SK-N-SH (cell line): ENCODE data around the gene SFN. TPM values are rescaled to one million over a fixed set of nuclear protein-coding genes. Genes with fewer than 3 reads are reported as not detected.

Source experiments
- CTCF ChIA-PET: fragments of 300-600, 350-600 bp; formaldehyde crosslinking; extraction: SDS; loops from one replicate; lab custom pipeline; 2021; lab: Yijun Ruan, JAX
- POLR2A ChIA-PET: fragments of 350-600 bp; sonication (Branson Sonifier 250); formaldehyde crosslinking; extraction: SDS; loops from one replicate; lab custom pipeline; 2020; ENCODE audit warnings: antibody characterized with exemption, inconsistent platforms; lab: Yijun Ruan, JAX
- DNase-seq: peaks from one replicate; pipeline ENCODE4 v3.0.0; 2012
- H2AFZ ChIP-seq: fragments of 200-600 bp; sonication (generic); 2 replicates; pipeline ENCODE4 v1.8.1; 2016; ENCODE audit warnings: antibody characterized with exemption, mild to moderate bottlenecking, low read depth
- H3F3A ChIP-seq: fragments of 200-600 bp; sonication (generic); replicated peaks from 2 replicates; pipeline ENCODE3; 2016; ENCODE audit warnings: antibody characterized with exemption, mild to moderate bottlenecking; ENCODE audit not compliant: insufficient read depth
- H3K27ac ChIP-seq, 2 experiments: fragments of 200-500 bp in 1 of 2; fragments of 200-600 bp in 1 of 2; sonication (Bioruptor generic) in 1 of 2; sonication (generic), shearing (Covaris generic) in 1 of 2; 2 replicates each; pipeline versions ENCODE4 v1.5.1 to v1.6.1; 2014 to 2016; ENCODE audit warnings: low read depth in 2 of 2, inconsistent platforms in 1 of 2, low read length in 1 of 2, mild to moderate bottlenecking in 1 of 2, mixed read lengths in 1 of 2
- H3K27me3 ChIP-seq: fragments of 200-600 bp; sonication (generic), shearing (Covaris generic); 2 replicates; pipeline ENCODE4 v1.6.1; 2016; ENCODE audit warnings: mixed run types; ENCODE audit not compliant: insufficient read depth
- H3K36me3 ChIP-seq, 2 experiments: fragments of 200-500 bp in 1 of 2; fragments of 200-600 bp in 1 of 2; sonication (Bioruptor generic) in 1 of 2; sonication (generic) in 1 of 2; replicated peaks in 1 of 2; 2 replicates each; pipeline versions ENCODE3 to v1.5.1; 2014 to 2016; ENCODE audit warnings: low read length in 1 of 2, mild to moderate bottlenecking in 1 of 2; ENCODE audit not compliant: insufficient read depth in 2 of 2, control insufficient read depth in 1 of 2
- H3K4me1 ChIP-seq, 2 experiments: fragments of 200-500 bp in 1 of 2; fragments of 200-600 bp in 1 of 2; sonication (Bioruptor generic) in 1 of 2; sonication (generic), shearing (Covaris generic) in 1 of 2; 2 replicates each; pipeline versions ENCODE4 v1.5.1 to v1.6.1; 2014 to 2016; ENCODE audit warnings: low read depth in 1 of 2, low read length in 1 of 2, mixed run types in 1 of 2; ENCODE audit not compliant: insufficient read depth in 2 of 2, control insufficient read depth in 1 of 2
- H3K4me2 ChIP-seq: fragments of 200-600 bp; sonication (generic), shearing (Covaris generic); 2 replicates; pipeline ENCODE4 v1.6.1; 2017; ENCODE audit warnings: mixed run types
- H3K4me3 ChIP-seq, 2 experiments: fragments of 200-500 bp in 1 of 2; fragments of 200-600 bp in 1 of 2; sonication (Bioruptor generic) in 1 of 2; sonication (generic), shearing (Covaris generic) in 1 of 2; 2 replicates each; pipeline versions ENCODE4 v1.5.1 to v1.8.1; 2014 to 2016; ENCODE audit warnings: low read depth in 2 of 2, inconsistent platforms in 1 of 2, low read length in 1 of 2, mild to moderate bottlenecking in 1 of 2, mixed read lengths in 1 of 2, moderate library complexity in 1 of 2
- H3K79me2 ChIP-seq: fragments of 200-600 bp; sonication (generic); 2 replicates; pipeline ENCODE4 v1.8.1; 2017; ENCODE audit warnings: mild to moderate bottlenecking; ENCODE audit not compliant: insufficient read depth
- H3K9ac ChIP-seq: fragments of 200-600 bp; sonication (generic); 2 replicates; pipeline ENCODE4 v1.6.1; 2017; ENCODE audit warnings: mixed run types
- H3K9me2 ChIP-seq: fragments of 200-600 bp; sonication (generic); 2 replicates; pipeline ENCODE4 v1.6.1; 2017; ENCODE audit warnings: mixed run types
- H3K9me3 ChIP-seq: fragments of 200-600 bp; sonication (generic); 2 replicates; pipeline ENCODE4 v1.6.1; 2017; ENCODE audit warnings: mixed run types, mild to moderate bottlenecking, moderate library complexity
- H4K20me1 ChIP-seq: fragments of 200-600 bp; sonication (generic); 2 replicates; pipeline ENCODE4 v1.6.1; 2017; ENCODE audit warnings: mild to moderate bottlenecking, mixed run types; ENCODE audit not compliant: insufficient read depth
- FOXM1 ChIP-seq: IDR thresholded peaks from 2 replicates; pipeline ENCODE4 v1.4.0; 2012; ENCODE audit warnings: low read depth, mild to moderate bottlenecking
- GABPA ChIP-seq: IDR thresholded peaks from 2 replicates; pipeline ENCODE4 v1.4.0; 2012; ENCODE audit warnings: low read depth, mild to moderate bottlenecking
- GATA2 ChIP-seq: sonication (generic); formaldehyde crosslinking; IDR thresholded peaks from 2 replicates; pipeline ENCODE4 v1.5.0; 2020; ENCODE audit warnings: mild to moderate bottlenecking, missing genetic modification reagents
- JUND ChIP-seq: IDR thresholded peaks from 2 replicates; pipeline ENCODE4 v1.4.0; 2012
- RFX5 ChIP-seq: IDR thresholded peaks from 2 replicates; pipeline ENCODE4 v1.6.1; 2012; ENCODE audit warnings: mild to moderate bottlenecking, improper control_type of control experiment, low read length
- TCF12 ChIP-seq: IDR thresholded peaks from 2 replicates; pipeline ENCODE4 v1.4.0; 2012
- TEAD4 ChIP-seq: IDR thresholded peaks from 2 replicates; pipeline ENCODE4 v1.4.0; 2012; ENCODE audit warnings: mild to moderate bottlenecking, borderline replicate concordance; ENCODE audit not compliant: insufficient read depth
- WGBS: methylation state at CpG from one replicate; pipeline ENCODE4 v1.1.6; 2017; ENCODE audit warnings: low lambda C conversion rate; 5-methylcytosine and 5-hydroxymethylcytosine counted together
- polyA plus RNA-seq, 3 experiments: library from polyadenylated mRNA; depleted of rRNA; stranded (reverse); fragments of >200 nt; gene quantifications; 2 replicates each; pipeline ENCODE4 v1.2.3, GENCODE V29; 2012
- TF ChIP-seq, protein P1 (sequence below): IDR thresholded peaks from 2 replicates; pipeline ENCODE4 v1.4.0; 2012; ENCODE audit warnings: low read depth, borderline replicate concordance
- TF ChIP-seq, protein P2 (sequence below): IDR thresholded peaks from 2 replicates; pipeline ENCODE4 v1.4.0; 2012; ENCODE audit warnings: low read depth, borderline replicate concordance
- TF ChIP-seq, protein P3 (sequence below): fragments of 150-350 bp; IDR thresholded peaks from 2 replicates; pipeline ENCODE4 v1.6.1; 2017; ENCODE audit warnings: antibody characterized with exemption, low read length, low read depth, borderline replicate concordance
- TF ChIP-seq, protein P4 (sequence below): IDR thresholded peaks from 2 replicates; pipeline ENCODE4 v1.4.0; 2012; ENCODE audit warnings: low read depth
- TF ChIP-seq, protein P5 (sequence below): fragments of 150-350 bp; IDR thresholded peaks from 2 replicates; pipeline ENCODE4 v1.6.1; 2016; ENCODE audit warnings: mild to moderate bottlenecking, low read depth, low read length
- TF ChIP-seq, protein P6 (sequence below): fragments of 200-600 bp; sonication (generic); IDR thresholded peaks from 2 replicates; pipeline ENCODE4 v1.6.1; 2017; ENCODE audit warnings: antibody characterized with exemption, mild to moderate bottlenecking, moderate library complexity

SFN gene
- polyA plus RNA-seq, 1 of the 3 experiments (the other 2 are of a cell fraction) = 0.18 TPM

DNA sequence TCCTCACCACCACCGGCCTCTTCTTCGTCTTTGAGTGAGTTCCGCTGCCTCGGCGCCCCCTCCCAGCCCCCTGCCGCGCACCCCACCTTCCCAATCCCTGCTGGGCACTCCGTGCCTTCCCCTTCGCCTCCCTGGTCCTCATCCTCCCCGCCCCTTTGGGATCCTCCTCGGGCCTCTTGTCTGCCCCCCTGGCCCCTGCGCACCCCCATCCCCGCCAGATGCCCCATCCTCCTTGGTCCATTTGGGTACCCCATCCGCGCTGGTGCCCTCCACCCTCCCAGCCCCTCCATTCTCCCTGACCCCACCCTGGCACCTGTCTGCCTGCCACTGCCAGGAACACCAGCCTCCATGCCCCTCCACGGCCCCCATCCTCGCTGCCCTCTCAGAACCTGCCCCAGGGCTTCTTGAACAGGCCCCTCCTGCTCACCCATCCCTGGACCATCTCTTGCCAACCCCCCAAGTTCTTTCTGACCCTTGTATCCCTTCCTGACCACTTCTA, 35.8 kb upstream of the SFN start:
- peak overlapping the region; percentile 95 for H3K4me2 ChIP-seq
- TF ChIP-seq RFX5 = no peak
- TF ChIP-seq, protein P1, sequence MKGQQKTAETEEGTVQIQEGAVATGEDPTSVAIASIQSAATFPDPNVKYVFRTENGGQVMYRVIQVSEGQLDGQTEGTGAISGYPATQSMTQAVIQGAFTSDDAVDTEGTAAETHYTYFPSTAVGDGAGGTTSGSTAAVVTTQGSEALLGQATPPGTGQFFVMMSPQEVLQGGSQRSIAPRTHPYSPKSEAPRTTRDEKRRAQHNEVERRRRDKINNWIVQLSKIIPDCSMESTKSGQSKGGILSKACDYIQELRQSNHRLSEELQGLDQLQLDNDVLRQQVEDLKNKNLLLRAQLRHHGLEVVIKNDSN = no peak
- no peak for TF ChIP-seq FOXM1
- TF ChIP-seq, protein P2, sequence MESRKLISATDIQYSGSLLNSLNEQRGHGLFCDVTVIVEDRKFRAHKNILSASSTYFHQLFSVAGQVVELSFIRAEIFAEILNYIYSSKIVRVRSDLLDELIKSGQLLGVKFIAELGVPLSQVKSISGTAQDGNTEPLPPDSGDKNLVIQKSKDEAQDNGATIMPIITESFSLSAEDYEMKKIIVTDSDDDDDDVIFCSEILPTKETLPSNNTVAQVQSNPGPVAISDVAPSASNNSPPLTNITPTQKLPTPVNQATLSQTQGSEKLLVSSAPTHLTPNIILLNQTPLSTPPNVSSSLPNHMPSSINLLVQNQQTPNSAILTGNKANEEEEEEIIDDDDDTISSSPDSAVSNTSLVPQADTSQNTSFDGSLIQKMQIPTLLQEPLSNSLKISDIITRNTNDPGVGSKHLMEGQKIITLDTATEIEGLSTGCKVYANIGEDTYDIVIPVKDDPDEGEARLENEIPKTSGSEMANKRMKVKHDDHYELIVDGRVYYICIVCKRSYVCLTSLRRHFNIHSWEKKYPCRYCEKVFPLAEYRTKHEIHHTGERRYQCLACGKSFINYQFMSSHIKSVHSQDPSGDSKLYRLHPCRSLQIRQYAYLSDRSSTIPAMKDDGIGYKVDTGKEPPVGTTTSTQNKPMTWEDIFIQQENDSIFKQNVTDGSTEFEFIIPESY = no peak
- TF ChIP-seq, protein P3, sequence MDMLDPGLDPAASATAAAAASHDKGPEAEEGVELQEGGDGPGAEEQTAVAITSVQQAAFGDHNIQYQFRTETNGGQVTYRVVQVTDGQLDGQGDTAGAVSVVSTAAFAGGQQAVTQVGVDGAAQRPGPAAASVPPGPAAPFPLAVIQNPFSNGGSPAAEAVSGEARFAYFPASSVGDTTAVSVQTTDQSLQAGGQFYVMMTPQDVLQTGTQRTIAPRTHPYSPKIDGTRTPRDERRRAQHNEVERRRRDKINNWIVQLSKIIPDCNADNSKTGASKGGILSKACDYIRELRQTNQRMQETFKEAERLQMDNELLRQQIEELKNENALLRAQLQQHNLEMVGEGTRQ = no peak
- no peak for TF ChIP-seq TEAD4
- TF ChIP-seq, protein P4, sequence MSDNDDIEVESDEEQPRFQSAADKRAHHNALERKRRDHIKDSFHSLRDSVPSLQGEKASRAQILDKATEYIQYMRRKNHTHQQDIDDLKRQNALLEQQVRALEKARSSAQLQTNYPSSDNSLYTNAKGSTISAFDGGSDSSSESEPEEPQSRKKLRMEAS = no peak
- TF ChIP-seq, protein P5, sequence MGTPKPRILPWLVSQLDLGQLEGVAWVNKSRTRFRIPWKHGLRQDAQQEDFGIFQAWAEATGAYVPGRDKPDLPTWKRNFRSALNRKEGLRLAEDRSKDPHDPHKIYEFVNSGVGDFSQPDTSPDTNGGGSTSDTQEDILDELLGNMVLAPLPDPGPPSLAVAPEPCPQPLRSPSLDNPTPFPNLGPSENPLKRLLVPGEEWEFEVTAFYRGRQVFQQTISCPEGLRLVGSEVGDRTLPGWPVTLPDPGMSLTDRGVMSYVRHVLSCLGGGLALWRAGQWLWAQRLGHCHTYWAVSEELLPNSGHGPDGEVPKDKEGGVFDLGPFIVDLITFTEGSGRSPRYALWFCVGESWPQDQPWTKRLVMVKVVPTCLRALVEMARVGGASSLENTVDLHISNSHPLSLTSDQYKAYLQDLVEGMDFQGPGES = no peak
- no peak for TF ChIP-seq GATA2
- TF ChIP-seq, protein P6, sequence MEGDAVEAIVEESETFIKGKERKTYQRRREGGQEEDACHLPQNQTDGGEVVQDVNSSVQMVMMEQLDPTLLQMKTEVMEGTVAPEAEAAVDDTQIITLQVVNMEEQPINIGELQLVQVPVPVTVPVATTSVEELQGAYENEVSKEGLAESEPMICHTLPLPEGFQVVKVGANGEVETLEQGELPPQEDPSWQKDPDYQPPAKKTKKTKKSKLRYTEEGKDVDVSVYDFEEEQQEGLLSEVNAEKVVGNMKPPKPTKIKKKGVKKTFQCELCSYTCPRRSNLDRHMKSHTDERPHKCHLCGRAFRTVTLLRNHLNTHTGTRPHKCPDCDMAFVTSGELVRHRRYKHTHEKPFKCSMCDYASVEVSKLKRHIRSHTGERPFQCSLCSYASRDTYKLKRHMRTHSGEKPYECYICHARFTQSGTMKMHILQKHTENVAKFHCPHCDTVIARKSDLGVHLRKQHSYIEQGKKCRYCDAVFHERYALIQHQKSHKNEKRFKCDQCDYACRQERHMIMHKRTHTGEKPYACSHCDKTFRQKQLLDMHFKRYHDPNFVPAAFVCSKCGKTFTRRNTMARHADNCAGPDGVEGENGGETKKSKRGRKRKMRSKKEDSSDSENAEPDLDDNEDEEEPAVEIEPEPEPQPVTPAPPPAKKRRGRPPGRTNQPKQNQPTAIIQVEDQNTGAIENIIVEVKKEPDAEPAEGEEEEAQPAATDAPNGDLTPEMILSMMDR = no peak
- TF ChIP-seq GABPA = no peak
- TF ChIP-seq JUND = no peak
- no peak for TF ChIP-seq TCF12
- H3K27me3 ChIP-seq = no peaks in the 10 kb centered on the region
- no peaks in the 10 kb centered on the region for H3F3A ChIP-seq
- H3K9me3 ChIP-seq = no peaks in the 10 kb centered on the region
- H4K20me1 ChIP-seq = no peaks in the 10 kb centered on the region
- no peak overlapping the region; a peak in 1 of 4 replicates for H3K27ac ChIP-seq
- H2AFZ ChIP-seq = no peak overlapping the region
- no peaks in the 10 kb centered on the region for H3K36me3 ChIP-seq
- H3K79me2 ChIP-seq = peaks cover 42% of the 10 kb centered on the region
- CTCF ChIA-PET = interaction anchor here (1.8 to 2.2 kb wide), 2 partner anchors 17 to 52 kb away, joined by 5 to 7 read pairs; no protein-coding TSS in a partner anchor
- WGBS = 4% methylated on average over 14 of the region's 17 CpGs
- POLR2A ChIA-PET = no interaction called here
- H3K4me1 ChIP-seq = peaks cover 6 to 21% of the 10 kb centered on the region in 2 experiments; a peak in 2 of 4 replicates
- DNase-seq = no peak
- no peaks in the 10 kb centered on the region for H3K9me2 ChIP-seq
- peak overlapping the region; percentile 60 to 69 for H3K4me3 ChIP-seq
- H3K9ac ChIP-seq = peak overlapping the region; percentile 68
